K562 (cell line): ENCODE data around the gene EEF2K. TPM values are rescaled to one million over a fixed set of nuclear protein-coding genes. Genes with fewer than 3 reads are reported as not detected.

Experiments used
- CBFA2T2 ChIP-seq: fragments of 450-650 bp; conservative IDR thresholded peaks from 2 replicates; pipeline ENCODE4 v1.6.1; 2017; ENCODE audit warnings: mild to moderate bottlenecking
- ERF ChIP-seq: fragments of 450-650 bp; formaldehyde crosslinking; IDR thresholded peaks from 2 replicates; pipeline ENCODE4 v1.4.0; 2020; ENCODE audit warnings: mild to moderate bottlenecking, mixed read lengths
- GABPA ChIP-seq: fragments of 200-800 bp; sonication (Bioruptor generic); conservative IDR thresholded peaks from 2 replicates; pipeline ENCODE4 v1.6.1; 2016; ENCODE audit warnings: low read depth, missing genetic modification characterization, missing compliant biosample characterization
- KAT2B ChIP-seq: IDR thresholded peaks from one replicate; pipeline ENCODE4 v1.6.1; 2012; ENCODE audit warnings: low read depth, mild to moderate bottlenecking, control low read depth, inconsistent platforms, low read length, moderate library complexity
- NR4A1 ChIP-seq, 2 experiments: fragments of 250-450 bp in 1 of 2; fragments of 450-650 bp in 1 of 2; sonication (Bioruptor Pico) in 1 of 2; IDR thresholded peaks; 2 replicates each; pipeline versions ENCODE4 v1.4.0 to v1.6.1; 2016 to 2020; ENCODE audit warnings: mild to moderate bottlenecking in 2 of 2, missing compliant biosample characterization in 1 of 2, missing genetic modification characterization in 1 of 2, moderate library complexity in 1 of 2
- NUFIP1 ChIP-seq: fragments of 450-650 bp; IDR thresholded peaks from 2 replicates; pipeline ENCODE4 v1.6.1; 2018; ENCODE audit not compliant: partially characterized antibody
- PTBP1 ChIP-seq: fragments of 200-400 bp; formaldehyde crosslinking; IDR thresholded peaks from 2 replicates; pipeline ENCODE4 v1.6.1; 2017; ENCODE audit warnings: low read depth, low read length
- SMARCC2 ChIP-seq: fragments of 450-650 bp; IDR thresholded peaks from 2 replicates; pipeline ENCODE4 v1.6.1; 2017; ENCODE audit warnings: antibody characterized with exemption, moderate library complexity, mild to moderate bottlenecking, low read depth
- SNIP1 ChIP-seq: fragments of 450-650 bp; IDR thresholded peaks from 2 replicates; pipeline ENCODE4 v1.7.1; 2017; ENCODE audit warnings: low read depth, mild to moderate bottlenecking
- TBP ChIP-seq: optimal IDR thresholded peaks from 2 replicates; pipeline ENCODE3; 2011; ENCODE audit warnings: low read depth, low read length, improper control_type of control experiment
- TCF7 ChIP-seq: sonication (generic); IDR thresholded peaks from 2 replicates; pipeline ENCODE4 v1.6.1; 2016; ENCODE audit warnings: antibody characterized with exemption, borderline replicate concordance
- ZBTB12 ChIP-seq: fragments of 250-450 bp; sonication (Bioruptor Pico); IDR thresholded peaks from 2 replicates; pipeline ENCODE4 v1.4.0; 2020
- ZNF146 ChIP-seq: IDR thresholded peaks from one replicate; pipeline ENCODE4 v1.6.1; 2018; ENCODE audit warnings: missing compliant biosample characterization; ENCODE audit not compliant: unreplicated experiment
- ZNF212 ChIP-seq: fragments of 450-650 bp; formaldehyde crosslinking; IDR thresholded peaks from 2 replicates; pipeline ENCODE4 v1.4.0; 2020; ENCODE audit warnings: mild to moderate bottlenecking
- ZNF699 ChIP-seq: fragments of 250-450 bp; sonication (Bioruptor Pico); IDR thresholded peaks from 2 replicates; pipeline ENCODE4 v1.8.0; 2021; ENCODE audit warnings: mild to moderate bottlenecking, moderate library complexity; ENCODE audit not compliant: insufficient replicate concordance
- polyA plus RNA-seq, 8 experiments: library from polyadenylated mRNA; depleted of rRNA in 4 of 8; stranded (reverse) in 5 of 8; unstranded in 3 of 8; fragments of >200 nt; fragmentation: Nextera tagmentation in 2 of 8; fragmentation: Illumina TruSeq in 1 of 8; extraction: Ambion mirVana in 2 of 8; extraction: Trizol in 1 of 8; gene quantifications; 2 replicates each; pipeline versions ENCODE4 v1.2.1 to v1.2.3, GENCODE V29; 2011 to 2014; ENCODE audit warnings: inconsistent platforms in 1 of 8, missing spikeins in 1 of 8
- total RNA-seq, 7 experiments: library from RNA; depleted of rRNA in 6 of 7; stranded (reverse); fragments of >200 nt in 6 of 7; fragmentation: Illumina TruSeq in 2 of 7; extraction: Trizol in 2 of 7; gene quantifications; 2 replicates each; pipeline versions ENCODE4 v1.2.1 to v1.2.3, GENCODE V29; 2011 to 2021; ENCODE audit warnings: low replicate concordance in 1 of 7
- TF ChIP-seq, protein P1 (sequence below): fragments of 250-450 bp; sonication (Bioruptor Pico); IDR thresholded peaks from 2 replicates; pipeline ENCODE4 v1.5.0; 2022; ENCODE audit warnings: mild to moderate bottlenecking

Gene EEF2K
- total and polyA plus RNA-seq, 9 of the 15 experiments (the other 6 are each of a cell fraction or from before 2014, with no cell fraction given) = 3.0 to 35.2 (median 12.2) TPM

- no peak for TF ChIP-seq PTBP1
- TF ChIP-seq KAT2B = peak; percentile 80
- TF ChIP-seq ZBTB12 (CRISPR knock-in tag) = 0 out of 2 replicates have a peak, but pooled peaks have one; percentile 16
- no peak for TF ChIP-seq NR4A1 (CRISPR knock-in tag; IDR thresholded peaks at IDR 0.05)
- TF ChIP-seq NR4A1 (tag; IDR thresholded peaks at IDR 0.05) = peak; percentile 58; the same call in 1 of the 2 replicates
- TF ChIP-seq TCF7 = no peak
- TF ChIP-seq CBFA2T2 = no peak
- peak; percentile 93 for TF ChIP-seq GABPA (tag)
- TF ChIP-seq NUFIP1 = no peak
- TF ChIP-seq ZNF212 (CRISPR knock-in tag) = no peak
- no peak for TF ChIP-seq ZNF146
- TF ChIP-seq SMARCC2 = 0 out of 2 replicates have a peak, but pooled peaks have one; percentile 2
- TF ChIP-seq ERF (CRISPR knock-in tag) = no peak
- TF ChIP-seq, protein P1, sequence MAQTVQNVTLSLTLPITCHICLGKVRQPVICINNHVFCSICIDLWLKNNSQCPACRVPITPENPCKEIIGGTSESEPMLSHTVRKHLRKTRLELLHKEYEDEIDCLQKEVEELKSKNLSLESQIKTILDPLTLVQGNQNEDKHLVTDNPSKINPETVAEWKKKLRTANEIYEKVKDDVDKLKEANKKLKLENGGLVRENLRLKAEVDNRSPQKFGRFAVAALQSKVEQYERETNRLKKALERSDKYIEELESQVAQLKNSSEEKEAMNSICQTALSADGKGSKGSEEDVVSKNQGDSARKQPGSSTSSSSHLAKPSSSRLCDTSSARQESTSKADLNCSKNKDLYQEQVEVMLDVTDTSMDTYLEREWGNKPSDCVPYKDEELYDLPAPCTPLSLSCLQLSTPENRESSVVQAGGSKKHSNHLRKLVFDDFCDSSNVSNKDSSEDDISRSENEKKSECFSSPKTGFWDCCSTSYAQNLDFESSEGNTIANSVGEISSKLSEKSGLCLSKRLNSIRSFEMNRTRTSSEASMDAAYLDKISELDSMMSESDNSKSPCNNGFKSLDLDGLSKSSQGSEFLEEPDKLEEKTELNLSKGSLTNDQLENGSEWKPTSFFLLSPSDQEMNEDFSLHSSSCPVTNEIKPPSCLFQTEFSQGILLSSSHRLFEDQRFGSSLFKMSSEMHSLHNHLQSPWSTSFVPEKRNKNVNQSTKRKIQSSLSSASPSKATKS (CRISPR knock-in tag) = no peak
- TF ChIP-seq TBP = peak; percentile 75
- TF ChIP-seq SNIP1 = no peak
- no peak for TF ChIP-seq ZNF699 (CRISPR knock-in tag)
- TF ChIP-seq, all 486 proteins: peak for 180
Measured at GRCh38 chr16:22206013-22206841, at the start of gene EEF2K (continued).
